HG02938 (cell line): Measurements from ENCODE around the gene PIP5K1C.
"Not testable (repeated sequence)": the region's sequence is repeated elsewhere in the genome, so short reads cannot be mapped to it uniquely, and the experiment has no call there.

Source experiments
- ATAC-seq: cut with Tn5 transposase; IDR thresholded peaks from one replicate; pipeline ENCODE4 v1.9.1; 2021; ENCODE audit warnings: mild to moderate bottlenecking, moderate library complexity; ENCODE audit not compliant: unreplicated experiment

Gene PIP5K1C

GRCh38 chr19:3678188-3678587 lies 22.1 kb downstream of the PIP5K1C start:
- ATAC-seq, result no peak

DNA sequence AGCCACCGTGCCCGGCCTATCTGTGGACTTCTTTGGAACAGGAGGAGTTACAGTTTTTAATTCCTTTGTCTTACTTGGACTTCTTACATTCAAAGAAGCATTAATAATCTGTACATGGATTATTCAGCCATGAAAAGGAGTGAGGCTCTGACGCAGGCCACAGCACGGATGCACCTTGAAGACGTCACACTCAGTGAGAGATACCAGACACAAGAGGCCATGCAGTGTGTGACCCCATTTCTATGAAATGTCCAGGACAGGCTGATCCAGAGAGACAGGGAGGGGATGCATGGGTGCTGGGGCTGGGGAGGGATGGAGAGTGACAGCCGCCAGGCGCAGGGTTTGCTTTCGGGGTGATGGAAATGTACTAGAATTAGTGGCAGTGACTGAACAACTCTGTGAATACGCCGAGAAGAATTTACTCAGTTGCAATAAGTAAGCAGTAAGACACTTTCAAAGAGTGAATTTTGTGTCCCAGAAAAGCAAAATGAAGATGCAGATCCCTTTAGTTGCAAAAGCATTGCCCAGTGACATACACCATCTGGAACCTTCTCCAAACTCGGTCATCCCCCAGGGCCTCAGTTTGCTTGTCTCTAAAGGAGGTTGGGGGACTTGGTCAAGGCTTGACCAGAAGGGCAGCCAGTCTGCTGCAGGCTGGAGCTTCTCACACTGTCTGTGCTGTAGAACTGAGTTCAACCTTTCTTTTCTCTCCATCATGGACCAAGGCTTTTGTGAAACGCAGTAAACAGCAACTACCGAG lies 25.3 kb downstream of the PIP5K1C start:
- ATAC-seq, result no peak

- ATAC-seq, result no peak
Observed at GRCh38 chr19:3673506-3674439, 26.5 kb downstream of the PIP5K1C start.

GRCh38 chr19:3672993-3673392 lies 27.3 kb downstream of the PIP5K1C start:
- no peak for ATAC-seq

DNA sequence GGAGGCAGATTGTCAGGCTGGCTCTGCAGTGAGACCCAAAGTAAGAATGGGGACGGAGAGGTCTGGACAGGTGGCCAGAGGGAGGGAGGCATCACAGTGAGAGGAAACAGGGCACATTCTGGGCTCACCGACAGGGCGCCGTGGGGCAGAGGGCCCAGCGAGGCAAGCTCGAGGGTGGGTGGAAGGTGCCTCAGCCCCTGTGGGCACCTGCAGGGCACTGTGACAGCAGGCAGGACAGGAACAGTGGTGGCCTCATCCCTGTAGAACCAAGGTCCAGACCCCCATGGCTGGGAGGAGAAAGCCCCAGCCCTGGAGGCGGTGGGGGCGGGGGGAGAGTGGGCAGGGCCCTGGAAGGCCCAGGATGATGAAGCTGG lies 27.7 kb downstream of the PIP5K1C start:
- no peak for ATAC-seq

DNA sequence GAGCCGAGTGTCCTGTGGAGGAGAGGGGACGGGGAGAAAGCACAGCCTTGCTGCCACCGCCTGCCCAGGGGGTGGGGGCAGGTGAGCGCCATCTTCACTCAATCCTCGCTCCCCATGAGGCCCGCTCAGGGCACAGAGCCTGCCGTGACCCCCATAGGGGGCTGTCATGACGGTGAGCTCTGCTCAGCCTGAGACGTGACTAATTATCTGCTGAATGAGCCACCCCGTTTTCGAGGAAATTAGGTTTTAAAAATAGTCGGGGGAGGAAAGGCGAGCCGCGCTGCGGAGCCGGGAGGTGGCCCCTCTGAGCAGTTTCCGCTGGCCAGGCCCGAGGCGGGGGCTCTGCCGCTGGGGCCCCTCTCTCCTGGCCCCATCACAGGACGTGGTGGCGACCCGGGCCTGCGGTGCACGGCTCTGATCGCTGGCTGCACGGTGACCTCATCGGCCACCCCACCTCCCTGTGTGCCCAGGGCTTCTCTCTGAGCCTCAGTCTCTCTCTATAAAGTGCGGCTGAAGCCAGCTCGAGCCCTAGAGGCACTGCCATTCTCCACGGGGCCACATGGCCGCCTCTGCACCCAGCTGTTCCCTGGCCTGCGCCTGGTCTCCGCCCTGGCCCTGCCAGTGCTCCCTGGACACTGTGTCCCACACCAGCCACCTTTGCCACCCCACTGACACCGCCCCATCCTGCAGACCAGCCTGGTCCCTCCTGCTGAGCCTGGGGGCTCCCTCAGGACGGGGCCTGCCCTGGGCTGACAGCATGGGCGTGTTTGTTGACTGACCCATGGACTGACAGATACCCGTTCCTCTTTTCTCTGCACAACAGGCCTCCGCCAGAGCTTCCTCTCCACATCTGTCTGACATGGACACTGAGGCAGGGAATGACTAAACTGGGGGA lies 28.3 kb downstream of the PIP5K1C start:
- ATAC-seq, result no peak

- no peak for ATAC-seq
Observed at GRCh38 chr19:3670796-3671679, 29.2 kb downstream of the PIP5K1C start.

DNA sequence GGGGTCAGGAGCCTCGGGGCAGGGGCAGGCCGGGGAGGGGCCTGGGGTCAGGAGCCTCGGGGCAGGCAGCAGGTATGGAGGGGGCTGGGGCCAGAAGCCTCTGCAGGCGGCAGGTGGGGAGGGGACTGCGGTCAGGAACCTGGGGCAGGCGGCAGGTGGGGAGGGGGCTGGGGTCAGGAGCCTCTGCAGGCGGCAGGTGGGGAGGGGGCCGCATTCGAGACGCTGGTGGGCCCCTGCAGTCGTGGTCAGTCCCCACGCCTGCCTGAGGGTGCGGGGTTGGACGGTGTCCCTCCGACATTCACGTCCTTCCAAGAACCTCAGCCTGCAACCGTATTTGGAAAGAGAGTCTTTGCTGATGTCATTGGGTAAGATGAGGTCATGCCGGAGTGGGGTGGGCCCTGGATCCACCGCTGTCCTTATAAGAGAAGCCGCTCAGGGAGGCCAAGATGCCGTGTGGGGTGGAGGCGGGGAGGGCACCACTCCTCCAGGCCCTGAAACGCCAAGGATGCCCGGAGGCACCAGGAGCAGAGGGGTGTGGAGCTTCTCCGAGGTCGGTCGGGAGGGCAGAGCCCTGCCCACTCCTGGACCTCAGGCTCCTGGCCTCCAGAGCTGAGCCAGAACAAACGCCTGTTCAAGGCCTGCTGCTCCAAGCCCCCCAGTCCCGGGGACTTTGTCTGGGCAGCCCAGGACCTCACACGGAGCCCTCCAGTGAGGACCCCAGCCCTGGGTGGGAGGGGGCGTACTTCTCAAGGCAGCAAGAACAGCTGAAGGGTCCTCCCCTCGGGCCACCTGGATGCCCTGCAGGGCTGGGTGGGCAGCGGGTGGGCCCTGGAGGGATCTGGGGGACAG lies 30.1 kb downstream of the PIP5K1C start:
- ATAC-seq, result no peak

DNA sequence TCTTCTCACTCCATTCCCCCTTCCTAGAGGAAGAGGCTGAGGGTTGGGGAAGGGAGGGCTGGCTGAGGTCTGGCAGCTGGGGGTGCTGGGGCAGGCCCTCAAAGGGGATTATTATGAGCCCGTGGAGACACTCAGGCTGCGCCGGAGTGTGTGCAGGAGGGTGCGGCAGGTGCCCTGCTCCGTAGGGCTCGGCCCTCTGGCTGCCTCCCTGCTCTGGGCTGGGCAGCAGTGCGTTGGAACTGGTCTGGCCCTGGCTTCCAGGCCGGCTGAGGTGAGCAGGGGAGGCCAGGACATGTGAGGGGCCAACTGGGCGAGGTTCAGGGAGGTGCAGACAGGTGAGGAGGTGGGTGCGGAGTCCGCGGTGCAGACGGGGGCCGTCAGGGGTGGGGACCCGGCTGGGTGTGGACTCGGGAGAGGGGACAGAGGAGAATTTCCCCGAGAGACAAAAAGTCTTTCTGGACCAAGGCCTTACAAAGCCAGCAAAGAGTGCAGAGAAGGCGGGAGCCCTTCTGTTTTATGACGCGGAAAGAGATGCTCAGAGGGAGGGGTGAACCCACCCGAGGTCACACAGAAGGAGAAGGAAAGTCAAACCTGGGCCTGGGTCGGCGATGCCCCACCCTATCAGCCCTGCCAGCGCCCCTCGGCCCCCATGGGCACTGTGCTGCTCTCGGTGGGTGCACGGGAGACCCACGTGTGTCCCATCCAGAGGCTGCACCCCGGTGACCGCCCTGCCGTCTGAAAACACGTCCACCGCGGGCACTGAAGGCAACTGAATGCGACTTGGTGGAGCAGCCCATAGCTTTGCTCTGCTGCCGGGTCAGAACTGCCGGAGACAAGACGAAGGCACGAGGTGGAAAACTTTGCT lies 31.0 kb downstream of the PIP5K1C start:
- no peak for ATAC-seq

- ATAC-seq, result no peak
Observed at GRCh38 chr19:3668331-3669081, 31.8 kb downstream of the PIP5K1C start.

DNA sequence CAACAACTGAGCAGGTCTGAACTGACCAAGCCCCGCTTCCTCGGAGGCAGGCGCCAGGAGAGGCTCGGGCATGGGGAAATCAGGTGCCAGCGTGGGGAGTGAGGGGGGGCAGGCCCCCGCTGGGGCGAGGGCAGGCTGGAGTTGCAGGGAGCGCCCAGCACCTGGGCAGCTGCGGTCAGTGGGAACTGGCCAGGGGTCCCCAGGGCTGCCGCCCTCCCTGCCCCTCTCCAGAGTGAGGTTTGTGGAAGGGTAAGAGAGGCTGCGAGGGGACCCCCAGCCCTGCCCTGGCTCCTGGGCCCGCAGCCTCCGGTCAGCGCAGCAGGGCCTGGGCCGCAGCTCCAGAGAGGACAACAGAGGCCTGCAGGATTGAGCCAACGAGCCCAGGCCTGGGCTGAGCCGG lies 32.5 kb downstream of the PIP5K1C start:
- no peak for ATAC-seq

DNA sequence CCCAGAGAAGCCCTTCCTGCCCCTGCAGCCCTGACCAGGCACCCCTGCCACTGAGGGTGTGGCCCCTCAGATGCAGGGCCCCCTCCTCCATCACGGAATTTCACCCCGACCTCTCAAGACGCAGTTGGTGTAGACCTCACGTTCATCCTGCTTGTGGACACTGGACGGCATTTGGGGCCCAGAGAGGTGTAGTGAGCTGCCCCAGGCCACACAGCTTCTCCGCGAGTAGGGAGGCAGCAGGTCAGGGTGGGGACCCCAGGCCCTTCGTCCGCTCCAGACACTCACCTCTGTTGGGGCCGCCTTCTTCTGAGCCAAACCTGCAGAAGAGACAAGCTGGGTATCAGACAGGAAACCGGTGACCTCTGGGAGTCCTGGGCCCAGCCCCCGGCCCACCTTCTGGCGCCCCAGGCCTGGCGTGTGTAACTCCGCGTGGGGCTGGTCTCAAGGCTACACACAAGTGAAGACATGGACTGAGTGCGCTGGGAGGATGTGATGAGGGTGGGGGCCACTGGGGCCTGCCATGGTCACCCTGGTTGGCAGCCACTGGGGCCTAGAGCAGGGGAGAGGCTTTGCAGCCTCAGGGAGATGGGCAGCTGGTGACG lies 33.1 kb downstream of the PIP5K1C start:
- no peak for ATAC-seq

GRCh38 chr19:3666545-3666856 lies 33.8 kb downstream of the PIP5K1C start:
- not testable (repeated sequence) for ATAC-seq

DNA sequence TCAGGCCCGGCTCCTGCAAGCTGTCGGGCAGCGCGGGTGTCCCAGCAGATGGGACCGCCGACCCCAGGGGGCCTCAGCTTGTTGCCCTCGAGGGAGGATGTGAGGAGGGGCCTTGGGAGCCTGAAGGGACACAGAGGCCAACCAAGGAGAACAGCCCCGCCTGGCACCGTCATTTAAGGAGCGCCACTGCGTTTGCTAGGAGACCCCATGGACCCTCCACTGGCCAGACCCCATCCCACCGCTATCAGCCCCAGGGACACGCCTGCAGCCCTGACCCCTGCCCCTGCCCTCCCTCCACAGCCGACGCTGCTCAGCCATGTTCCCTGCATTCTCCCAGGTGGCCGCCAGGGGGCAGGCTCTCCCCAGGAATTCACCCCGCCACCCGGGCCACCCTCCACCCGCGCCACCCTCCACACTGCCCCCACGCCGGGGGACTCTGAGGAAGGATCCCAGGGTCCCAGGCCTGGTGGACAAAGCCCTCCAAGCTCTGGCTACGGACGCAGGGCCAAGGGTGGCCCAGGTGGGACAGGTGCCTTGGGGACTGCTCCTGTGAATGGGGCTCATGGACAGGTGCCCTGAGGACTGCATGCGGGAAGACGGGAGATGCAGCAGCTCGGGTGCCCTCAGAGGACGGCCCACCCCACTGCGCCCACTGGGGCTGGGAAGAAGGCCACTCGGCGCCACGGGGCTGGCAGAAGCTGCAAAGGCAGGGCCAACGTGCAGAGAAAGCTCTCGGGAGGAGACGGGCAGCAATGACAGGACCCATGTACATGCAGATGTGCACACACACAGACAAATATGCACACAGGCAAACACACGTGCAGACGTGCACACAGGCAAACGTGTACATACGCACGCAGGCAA lies 34.4 kb downstream of the PIP5K1C start:
- ATAC-seq, result no peak

DNA sequence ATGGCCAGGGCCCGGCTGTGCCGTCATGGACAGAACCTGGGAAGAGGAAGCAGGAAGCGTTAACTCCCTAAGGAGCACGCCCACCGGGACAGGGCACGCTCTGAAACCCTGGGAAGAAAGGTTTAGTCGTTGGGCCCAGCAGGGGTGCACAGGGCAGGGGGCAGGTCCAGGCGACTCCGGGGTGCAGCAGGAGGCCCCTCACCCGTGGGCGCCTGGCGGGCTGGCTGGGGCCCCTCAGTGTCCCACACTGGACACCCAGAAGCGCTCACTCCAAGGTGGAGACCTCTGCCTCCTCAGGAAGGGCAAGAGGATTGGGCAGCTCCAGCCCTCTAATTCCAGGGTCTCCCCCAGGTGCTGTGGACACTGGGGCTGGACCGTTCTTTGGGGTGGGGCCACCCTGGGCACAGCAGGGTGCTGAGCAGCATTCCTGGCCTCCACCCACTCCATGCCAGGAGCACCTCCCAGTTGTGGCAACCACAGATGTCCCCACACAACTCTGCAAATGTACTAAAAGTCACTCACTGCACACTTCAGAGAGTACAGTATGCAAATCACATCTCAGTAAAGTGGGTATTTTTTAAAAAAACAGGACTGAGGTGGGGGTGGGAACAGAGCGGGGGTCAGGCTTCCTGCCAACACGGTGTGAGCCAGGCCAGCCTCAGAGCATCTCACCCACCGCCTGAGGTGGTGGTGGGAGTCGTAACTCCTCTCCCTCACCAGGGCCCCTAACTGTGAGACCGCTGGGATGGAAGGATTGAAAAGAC lies 35.2 kb downstream of the PIP5K1C start:
- no peak for ATAC-seq

DNA sequence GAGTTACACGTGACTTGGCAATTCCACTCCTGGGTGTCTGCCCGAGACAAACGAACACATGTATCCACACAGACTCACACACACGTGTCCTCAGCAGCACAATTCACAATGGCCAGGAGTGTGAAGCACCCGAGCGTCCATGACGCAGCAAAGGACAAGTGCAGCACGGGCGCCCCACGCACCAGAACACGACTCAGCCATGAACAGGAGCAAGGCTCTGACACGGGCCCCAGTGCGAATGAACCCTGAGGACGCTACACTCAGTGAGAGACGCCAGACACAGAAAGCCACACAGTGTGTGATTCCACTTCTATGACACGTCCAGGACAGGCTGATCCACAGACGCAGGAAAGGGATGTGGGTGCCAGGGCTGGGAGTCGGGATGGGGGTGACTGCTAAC lies 36.4 kb downstream of the PIP5K1C start:
- no peak for ATAC-seq
